HG03039 (cell line): Measurements from ENCODE around the gene LRMDA.

Source experiments
- ATAC-seq: cut with Tn5 transposase; IDR thresholded peaks from one replicate; pipeline ENCODE4 v1.9.1; 2021; ENCODE audit warnings: mild to moderate bottlenecking, moderate library complexity; ENCODE audit not compliant: unreplicated experiment

The LRMDA gene

GRCh38 chr10:76086761-76087639 is 655.6 kb downstream of the LRMDA start:
- ATAC-seq: no peak

- no peak for ATAC-seq
Observed at GRCh38 chr10:76088008-76088407, 656.6 kb downstream of the LRMDA start.

- ATAC-seq: no peak
Observed at GRCh38 chr10:76088980-76089379, 657.6 kb downstream of the LRMDA start.

- no peak for ATAC-seq
Observed at GRCh38 chr10:76089556-76090180, 658.2 kb downstream of the LRMDA start.

GRCh38 chr10:76091926-76092325 is 660.5 kb downstream of the LRMDA start:
- no peak for ATAC-seq

GRCh38 chr10:76106611-76107010 is 675.2 kb downstream of the LRMDA start:
- ATAC-seq: no peak

- no peak for ATAC-seq
Observed at GRCh38 chr10:76108563-76109359, 677.3 kb downstream of the LRMDA start.

- no peak for ATAC-seq
Observed at GRCh38 chr10:76111404-76111803, 680.0 kb downstream of the LRMDA start.

GRCh38 chr10:76111986-76112825 is 680.8 kb downstream of the LRMDA start:
- ATAC-seq: no peak

- no peak for ATAC-seq
Observed at GRCh38 chr10:76112826-76113150, 681.4 kb downstream of the LRMDA start.

- ATAC-seq: no peak
Observed at GRCh38 chr10:76113952-76114351, 682.5 kb downstream of the LRMDA start.

GRCh38 chr10:76114581-76115001 is 683.2 kb downstream of the LRMDA start:
- no peak for ATAC-seq

- no peak for ATAC-seq
Observed at GRCh38 chr10:76115131-76115470, 683.7 kb downstream of the LRMDA start.

GRCh38 chr10:76115471-76116155 is 684.2 kb downstream of the LRMDA start:
- no peak for ATAC-seq

- ATAC-seq: no peak
Observed at GRCh38 chr10:76116523-76116922, 685.1 kb downstream of the LRMDA start.

GRCh38 chr10:76117949-76118348 is 686.5 kb downstream of the LRMDA start:
- ATAC-seq: no peak

- no peak for ATAC-seq
Observed at GRCh38 chr10:76119036-76119435, 687.6 kb downstream of the LRMDA start.

- ATAC-seq: no peak
Observed at GRCh38 chr10:76119515-76119914, 688.1 kb downstream of the LRMDA start.

GRCh38 chr10:76122056-76122455 is 690.6 kb downstream of the LRMDA start:
- no peak for ATAC-seq

GRCh38 chr10:76124280-76124679 is 692.9 kb downstream of the LRMDA start:
- ATAC-seq: no peak
